ENCODE measurements around the gene SPCS3.
"Not testable (repeated sequence)": the region's sequence is repeated elsewhere in the genome, so short reads cannot be mapped to it uniquely, and the experiment has no call there.

Gene SPCS3

DNA sequence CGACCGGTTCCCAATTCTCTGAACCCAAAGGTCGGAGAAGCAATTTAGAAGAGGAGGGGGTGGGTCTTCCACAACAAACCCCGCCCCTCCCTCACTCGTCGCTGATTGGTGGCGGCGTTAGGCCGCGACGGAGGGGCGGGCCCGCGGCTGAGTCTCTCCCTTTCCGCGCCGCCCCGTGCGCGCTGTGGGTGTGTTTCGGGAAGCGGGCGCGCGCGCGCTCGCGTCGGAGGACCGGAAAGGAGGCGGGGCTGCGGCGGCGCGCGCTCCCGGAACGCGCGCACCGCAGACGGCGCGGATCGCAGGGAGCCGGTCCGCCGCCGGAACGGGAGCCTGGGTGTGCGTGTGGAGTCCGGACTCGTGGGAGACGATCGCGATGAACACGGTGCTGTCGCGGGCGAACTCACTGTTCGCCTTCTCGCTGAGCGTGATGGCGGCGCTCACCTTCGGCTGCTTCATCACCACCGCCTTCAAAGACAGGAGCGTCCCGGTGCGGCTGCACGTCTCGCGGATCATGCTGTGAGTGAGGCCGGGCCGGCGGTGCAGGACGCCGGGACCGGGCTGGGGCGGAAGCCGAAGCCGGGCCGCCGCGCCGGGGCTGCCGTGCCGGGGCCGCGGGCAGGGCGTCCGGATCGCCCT is at the start of gene SPCS3:
SPCS3 (plus strand) TSS at position 263 of the 636 bp plus-strand sequence; CDS start at position 374, 111 bp downstream.
- DNase-seq = peak; percentile 70 to 89

DNA sequence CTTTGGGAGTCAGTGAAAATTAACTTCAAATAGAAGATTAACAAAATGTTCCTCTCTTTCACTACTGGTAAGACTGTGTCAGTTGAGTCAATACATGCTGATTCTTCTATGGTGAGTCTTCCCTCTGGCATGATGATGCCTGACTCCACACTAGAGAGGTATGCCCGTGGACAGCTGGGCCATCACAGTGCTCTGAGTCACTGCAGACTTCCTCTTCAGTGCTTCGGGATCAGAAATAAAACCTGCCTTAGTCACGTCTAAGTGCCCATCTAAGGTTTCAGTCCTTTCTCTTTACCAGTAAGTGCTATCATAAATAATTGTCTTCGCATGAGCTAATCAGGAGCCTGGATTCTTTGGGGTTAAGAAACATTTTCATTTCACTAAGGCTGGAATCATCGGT is 49.1 kb upstream of the SPCS3 start:
- DNase-seq = peak; percentile 43 to 72

DNA sequence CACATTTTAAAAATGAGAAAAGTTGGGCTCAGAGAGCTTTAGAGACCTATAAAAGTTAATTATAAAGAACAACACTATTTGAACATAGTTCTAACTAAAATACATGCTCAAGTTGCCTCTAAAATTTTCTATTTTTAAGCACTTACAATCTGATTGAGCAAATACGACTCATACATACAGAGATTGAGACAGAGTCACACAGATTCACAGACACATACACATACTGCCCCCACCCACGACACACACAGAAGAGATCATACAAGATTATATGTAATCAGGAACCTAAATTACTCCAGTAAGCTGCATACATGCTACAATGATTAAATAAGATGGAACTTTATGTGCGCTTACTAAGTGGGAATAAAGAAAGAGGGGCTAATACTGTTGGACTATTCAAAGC is 48.0 kb upstream of the SPCS3 start:
- no peak for DNase-seq

DNA sequence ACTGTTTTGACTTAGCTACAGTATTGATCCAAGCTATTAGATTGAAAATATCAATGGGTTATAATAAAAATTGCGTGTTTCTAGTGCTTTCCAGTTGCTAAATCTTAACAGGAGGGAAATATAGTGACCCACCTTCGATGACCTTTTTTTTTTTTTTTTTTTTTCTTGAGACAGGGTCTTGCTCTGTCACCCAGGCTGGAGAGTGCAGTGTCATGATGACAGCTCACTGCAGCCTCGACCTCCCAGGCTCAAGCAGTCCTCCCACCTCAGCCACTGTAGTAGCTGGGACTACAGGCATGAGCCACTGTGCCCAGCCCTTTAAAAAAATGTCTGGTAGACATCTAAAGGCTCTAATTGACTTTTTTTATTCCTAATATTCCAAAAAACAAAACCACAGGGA is 47.0 kb upstream of the SPCS3 start:
- no peak for DNase-seq

DNA sequence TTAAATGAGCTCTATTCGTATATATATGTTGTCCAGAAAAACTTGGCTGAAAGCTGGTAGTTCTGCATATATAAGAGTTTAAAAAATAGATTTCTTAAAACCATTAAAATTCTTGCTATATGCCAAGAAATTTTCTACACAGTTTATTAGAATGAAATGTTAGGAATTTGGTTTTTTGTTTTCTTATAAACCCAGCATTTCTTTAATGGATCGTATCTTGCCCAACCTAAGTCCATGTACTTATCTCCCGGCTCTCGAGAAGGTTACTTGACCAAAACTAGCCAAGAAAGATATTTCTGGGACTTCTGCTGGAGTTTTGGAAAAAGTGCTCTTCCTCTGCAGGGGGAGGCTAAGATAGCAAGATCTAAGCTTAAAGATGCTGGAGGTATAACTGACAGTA is 46.0 kb upstream of the SPCS3 start:
- DNase-seq = no peak

DNA sequence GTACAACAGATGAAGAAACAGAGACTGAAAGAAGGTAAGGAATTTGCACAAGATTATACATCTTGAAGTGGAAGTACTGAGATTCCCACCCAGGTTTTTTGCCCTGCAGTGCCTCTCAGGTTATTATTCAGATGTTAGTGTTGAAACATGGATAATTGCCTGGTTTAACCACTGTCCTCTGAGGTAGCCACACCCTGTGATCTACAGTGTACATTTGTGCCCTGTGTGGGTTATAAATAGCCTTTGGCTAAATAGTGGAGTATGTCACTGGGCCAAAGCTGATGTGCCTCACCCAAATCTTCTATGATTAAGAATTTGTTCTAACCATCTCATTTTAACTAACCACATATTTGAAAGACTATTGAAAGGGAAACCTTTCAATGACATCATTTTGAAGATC is 45.3 kb upstream of the SPCS3 start:
- no peak for DNase-seq

DNA sequence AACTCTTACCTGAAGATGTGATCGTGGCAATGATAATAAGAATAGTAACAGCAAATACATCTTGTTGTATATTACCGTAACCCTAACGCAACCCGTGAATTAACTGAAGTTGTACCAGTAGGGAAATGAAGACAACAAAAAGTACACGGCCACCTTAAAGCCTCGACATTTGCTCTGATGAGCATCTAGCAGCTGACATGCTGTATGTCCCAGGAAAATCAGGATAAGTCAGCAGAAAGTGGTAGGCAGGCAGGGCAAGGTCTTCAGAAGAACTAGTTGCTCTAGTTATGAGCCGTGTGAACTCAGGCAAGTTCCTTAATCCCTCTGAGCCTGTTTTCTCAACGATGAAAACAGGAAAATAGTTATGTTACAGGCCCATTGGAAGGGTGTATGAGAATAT is 43.1 kb upstream of the SPCS3 start:
- no peak for DNase-seq

DNA sequence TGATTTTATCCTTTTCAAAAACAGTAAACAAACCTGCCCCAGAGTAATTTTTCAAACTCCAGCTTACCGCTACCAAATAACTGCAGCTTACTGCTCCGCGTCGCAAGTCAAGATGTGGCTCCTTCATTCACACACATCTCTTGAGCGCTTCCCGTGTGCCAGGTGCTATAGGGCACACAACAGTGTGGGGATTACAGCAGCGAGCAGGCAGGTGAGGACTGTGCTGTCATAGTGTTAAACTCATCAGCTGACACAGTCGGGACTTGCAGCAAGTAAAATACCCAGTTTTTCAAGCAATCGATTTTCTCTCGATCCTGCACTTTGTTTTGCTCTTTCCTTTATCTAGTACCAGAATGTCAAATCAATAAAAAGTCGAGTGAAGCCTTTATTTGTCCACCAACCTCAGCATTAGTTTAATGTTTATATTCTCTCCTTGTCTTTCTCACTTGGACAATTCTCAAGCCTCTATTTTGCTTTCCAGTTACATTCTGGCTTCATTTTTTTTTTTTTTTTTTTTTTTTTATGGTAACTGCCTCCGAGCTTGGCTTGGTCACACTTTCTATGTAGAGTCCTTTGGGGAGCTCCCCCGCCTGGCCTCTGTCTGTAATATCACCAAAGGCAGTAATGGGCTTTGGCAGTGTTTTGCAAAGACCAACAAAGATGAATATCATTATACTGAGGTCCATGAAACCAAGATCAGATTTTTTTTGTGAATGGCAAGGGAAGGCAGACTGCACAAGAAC is 42.4 kb upstream of the SPCS3 start:
- DNase-seq = peak; percentile 22 to 48

DNA sequence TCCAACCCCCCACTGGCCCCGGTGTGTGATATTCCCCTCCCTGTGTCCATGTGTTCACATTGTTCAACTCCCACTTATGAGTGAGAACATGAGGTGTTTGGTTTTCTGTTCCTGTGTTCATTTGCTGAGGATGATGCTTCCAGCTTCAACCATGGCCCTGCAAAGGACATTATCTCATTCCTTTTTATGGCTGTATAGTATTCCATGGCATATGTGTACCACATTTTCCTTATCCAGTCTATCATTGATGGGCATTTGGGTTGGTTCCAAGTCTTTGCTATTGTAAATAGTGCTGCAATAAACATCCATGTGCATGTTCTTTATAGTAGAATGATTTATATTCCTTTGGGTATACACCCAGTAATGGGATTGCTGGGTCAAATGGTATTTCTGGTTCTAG is 40.2 kb upstream of the SPCS3 start:
- not testable (repeated sequence) for DNase-seq

DNA sequence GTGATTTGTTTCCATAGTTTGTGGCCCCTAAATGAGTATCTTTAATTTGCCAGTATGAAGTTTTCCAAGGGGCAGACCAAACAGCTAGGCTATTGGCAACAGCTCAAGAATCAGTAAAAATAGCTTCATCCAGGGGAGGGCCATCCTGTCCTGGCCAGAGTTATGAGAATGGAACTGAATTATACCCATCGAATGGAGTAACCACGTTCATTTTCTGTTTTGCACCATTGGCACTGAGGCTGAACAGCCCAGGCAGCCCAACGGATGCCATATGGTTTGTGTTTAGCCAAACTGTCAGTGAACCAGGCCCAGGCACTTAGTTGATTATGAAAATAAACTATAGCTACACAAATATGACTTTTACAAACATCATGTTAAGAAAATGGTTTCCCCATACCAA is 33.0 kb upstream of the SPCS3 start:
- DNase-seq = no peak

DNA sequence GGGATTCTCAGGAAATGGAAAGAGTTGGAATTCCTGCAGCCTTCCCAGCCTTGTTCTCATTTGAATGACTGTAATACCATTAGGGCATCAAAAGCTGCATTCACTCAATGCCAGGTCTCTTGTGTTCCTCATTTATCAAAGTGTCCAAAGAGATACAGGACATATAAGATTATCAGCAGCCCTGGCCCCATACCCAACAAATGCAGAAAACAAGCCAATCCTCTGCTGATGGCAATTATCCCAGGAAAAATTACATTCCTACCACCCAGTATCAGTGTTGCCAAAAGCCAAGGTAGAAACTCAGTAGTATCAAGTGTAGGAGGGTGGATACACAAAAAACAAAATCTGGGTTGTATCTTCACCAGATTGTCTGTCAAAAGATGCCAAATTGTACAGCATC is 32.2 kb upstream of the SPCS3 start:
- DNase-seq = no peak

DNA sequence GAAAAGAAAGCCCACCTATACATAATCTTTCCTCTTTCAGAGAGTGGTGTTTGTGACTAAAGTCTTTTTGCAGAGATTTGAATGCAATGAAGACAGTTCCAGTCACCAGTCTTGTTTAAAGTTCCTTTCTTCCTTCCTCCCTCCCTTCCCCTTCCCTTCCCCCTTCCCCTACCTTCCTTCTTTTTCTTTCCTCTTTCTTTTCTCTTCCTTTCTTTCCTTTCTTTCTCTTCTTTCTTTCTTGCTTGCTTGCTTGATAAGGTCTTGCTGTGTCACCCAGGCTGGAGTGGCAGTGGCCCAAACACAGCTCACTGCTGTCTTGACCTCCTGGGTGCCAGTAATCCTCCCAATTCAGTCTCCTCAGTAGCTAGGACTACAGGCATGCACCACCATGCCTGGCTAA is 31.7 kb upstream of the SPCS3 start:
- no peak for DNase-seq

DNA sequence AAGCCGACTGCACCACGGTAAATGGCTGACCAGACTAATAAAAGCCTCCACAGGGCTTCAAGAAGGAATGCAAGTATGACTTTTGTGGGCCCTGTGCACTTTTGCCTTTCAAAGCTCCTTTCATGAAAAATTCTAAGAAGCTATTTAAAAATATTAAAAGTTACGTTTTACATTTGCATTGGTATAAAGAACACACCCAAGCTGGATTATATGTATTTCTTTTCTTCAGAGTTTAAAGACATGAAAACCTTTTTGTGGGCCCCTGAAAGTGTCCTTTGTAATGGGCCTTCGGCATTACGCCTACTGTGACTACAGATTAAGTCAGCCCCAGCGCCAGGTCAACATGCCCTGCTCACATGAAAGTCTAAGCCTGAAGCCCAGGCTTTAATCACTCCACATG is 30.2 kb upstream of the SPCS3 start:
- DNase-seq = no peak

DNA sequence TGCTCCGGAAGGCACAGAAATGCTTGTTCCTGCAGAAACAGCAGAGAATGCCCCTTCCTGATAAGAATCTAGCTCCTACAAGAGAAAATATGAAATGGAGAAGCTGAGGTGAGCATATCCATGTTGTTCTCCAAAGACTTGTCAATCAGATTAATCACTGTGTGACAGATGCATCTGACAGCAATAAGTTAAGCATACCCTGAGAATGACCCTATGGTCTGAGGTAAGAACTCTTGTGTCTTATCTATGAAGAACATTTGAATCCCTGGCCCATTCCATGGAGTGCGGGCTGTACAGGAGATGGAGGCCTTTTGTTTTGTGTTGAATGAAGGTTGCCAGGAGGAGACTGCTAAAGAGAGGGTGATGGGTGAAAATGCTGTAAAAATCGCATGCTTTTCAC is 29.2 kb upstream of the SPCS3 start:
- DNase-seq = no peak

DNA sequence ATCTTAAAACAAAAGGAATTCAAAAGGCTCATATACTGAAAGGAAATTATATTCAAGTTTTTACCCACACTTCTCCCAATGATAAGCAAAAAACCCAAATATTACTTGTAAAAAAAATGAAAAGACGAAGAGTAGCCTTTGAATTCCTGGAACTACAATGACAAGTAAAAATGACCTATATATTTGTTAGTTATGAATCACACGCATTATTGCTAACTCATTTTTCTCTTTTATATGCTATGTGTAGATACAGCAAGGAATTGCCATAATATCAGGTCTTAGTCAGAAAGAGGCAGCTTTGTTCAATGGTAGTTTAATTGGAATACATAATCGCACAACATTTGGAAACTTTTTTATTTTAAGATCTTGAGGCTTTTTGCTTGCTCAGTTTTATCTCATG is 28.0 kb upstream of the SPCS3 start:
- no peak for DNase-seq

DNA sequence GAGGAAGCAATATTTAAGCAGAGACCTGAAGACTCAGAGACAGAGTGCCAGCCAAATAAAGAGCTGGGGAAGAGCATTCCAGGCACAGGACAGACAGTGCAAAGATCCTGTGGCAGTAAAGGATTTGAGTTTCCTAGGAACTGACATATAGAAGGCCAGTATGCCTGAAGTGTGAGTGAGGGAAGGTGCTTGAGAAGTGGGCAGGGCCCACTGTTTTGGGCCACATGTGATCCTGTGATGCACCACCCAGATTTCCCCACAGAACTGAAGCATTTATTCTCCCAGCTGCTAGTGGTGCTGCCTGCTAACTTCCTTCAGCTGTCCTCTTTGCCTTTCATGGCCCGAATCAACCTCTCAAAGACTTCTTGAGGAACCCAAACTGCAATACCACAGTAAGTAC is 26.8 kb upstream of the SPCS3 start:
- no peak for DNase-seq

DNA sequence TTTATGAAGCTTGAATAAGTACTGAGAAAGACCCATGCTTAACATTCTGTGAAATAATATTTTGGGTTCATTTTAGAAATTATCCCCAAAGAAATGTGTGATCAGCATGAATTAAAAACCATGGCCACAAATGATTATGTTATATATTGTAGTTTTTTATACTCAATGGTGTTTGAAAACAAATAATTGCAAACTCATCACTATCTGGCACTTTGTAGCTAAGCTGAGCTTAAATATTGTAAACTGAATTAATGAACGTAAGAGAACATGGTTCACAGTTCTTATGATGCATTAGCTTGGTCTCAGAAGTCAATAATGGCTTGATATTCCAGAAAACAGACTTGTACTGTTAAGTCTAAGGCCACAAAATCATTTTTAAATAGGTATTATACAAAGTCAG is 26.1 kb upstream of the SPCS3 start:
- DNase-seq = no peak

DNA sequence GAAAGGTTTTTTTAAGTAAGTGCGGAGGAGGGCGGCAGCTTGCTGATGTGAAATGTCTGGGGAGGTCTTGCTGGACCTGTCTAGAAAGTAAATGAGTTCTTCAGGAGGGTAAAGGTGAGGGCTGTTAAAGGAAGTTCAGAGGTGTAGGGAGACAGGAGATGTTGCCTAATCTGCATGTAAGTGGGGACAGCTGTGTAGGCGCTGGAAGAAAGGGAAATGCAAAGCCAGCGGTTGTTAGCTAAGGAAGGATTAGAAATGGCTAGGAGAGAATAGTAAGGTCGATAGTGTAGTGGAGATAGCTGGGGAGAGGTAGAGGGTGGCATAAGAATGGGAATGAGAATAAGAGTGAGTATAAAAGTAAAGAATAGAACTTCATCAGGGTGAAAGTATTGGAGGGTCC is 23.9 kb upstream of the SPCS3 start:
- not testable (repeated sequence) for DNase-seq

DNA sequence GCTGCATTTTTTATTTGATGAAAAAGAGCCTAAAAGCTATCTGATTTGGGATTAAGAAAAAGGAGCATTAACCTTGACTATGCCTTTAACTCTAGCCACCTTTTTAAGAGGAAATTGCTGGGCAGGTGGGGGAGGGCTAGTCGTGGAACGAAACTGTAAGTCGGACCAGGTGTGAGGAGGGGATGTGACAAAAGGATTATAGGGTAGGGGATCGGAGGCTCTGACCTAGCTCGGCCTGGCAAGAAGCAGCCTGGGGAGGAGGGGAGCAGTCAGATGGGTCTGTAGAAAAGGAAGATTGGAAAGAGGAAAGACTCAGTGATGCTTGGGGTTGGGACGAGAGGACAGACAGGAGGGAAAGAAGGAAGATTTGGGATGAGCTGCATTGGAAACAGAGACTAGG is 21.1 kb upstream of the SPCS3 start:
- no peak for DNase-seq

DNA sequence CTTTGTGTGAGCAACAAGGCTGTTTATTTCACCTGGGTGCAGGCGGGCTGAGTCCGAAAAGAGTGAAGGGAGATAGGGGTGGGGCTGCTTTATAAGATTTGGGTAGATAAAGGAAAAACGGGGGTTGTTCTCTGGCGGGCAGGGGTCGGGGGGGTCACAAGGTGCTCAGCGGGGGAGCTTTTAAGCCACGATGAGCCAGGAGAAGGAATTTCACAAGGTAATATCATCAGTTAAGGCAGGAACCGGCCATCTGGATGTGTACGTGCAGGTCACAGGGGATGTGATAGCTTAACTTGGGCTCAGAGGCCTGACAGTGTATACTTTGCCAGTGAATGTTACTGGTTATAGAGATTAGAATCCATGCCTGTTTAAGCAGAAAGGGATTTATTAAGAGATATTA is 19.7 kb upstream of the SPCS3 start:
- no peak for DNase-seq

DNA sequence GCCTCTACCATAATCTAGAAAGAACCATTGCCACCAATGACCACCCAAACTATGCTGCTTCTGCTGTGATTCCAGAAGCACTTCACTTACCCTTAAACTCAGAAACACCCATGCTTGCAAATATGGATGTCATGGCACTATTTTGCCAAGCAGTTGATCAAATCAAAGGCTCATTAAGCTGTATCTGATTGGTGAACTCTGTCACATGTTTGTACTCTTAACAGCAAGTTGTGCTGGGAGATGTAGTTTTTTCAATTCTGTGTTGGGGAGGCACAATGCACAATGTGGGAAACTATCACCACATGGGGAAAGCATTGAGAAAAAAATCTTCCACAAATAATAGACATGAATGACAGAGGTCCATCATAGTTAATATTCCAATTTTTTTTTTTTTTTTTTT is 19.2 kb upstream of the SPCS3 start:
- no peak for DNase-seq

DNA sequence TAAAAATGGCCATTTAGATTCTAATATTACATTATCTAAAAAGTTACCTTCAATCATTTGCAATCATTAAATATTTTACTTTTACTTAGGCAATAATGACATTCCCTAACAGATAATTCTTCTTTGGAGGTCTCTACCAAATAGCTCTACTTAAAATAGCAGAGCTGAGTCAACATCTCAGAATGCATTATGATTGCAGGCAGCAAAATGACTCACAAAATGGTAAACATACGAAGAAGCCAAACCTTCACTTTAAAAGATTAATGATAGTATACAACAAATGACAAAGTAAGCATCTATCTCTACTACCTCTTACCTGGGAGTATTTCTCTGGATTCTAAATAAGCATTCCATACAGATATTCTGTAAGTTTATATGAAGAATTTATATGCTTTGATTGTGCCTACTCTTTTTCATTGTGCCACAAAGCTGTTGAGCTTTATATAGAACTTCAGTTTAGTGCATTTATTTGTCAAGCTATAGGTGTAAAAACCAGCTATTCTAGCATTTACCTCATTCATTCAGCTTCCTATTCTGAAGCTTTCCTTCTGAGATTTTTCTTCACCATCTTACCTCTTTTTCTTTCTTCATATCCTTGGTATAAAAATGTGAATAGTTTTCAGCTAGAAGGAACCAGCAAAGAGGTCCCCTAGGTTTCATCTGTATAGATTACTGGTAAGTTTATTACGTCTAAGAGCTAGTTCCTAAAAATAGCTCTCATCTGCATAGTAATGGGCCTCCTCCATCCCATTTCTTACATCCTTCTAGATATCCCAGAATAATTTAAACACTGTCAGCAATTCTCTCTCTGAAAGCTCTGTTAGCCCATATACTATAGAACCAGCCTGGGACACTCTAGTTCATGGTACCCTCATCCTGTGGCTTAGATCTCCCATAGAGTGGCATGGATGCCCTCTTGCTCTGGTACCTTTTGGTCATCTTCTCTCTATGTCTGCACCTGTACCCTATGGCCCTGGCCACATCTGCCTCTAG is 17.2 kb upstream of the SPCS3 start:
- no peak for DNase-seq

DNA sequence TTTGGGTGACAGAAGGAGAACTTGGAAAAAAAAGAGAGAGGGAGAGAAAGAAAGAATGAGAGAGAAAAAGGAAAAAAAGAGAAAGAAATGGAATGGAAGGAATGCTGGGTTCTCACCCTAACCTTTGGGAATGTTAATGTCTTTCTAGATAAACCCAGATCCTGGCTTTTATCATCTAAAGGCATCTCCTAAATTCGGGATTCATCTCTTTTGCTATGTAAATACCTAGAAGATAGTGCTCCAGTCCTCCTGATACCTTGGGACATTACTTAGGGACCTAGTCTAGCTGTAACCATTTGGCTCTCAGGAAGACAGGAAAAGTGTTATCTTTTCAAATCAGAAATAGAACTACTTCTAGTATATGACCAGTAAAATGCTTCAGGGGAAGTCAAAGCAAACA is 15.8 kb upstream of the SPCS3 start:
- DNase-seq = no peak

All from NCI-H524 (cell line).